Prostate gland (tissue), 2 donors: ENCODE data around the gene CLCN2. TPM values are rescaled to one million over a fixed set of nuclear protein-coding genes. Genes with fewer than 3 reads are reported as not detected.

Source experiments
- DNase-seq: peaks from one replicate; pipeline ENCODE4 v3.0.0-alpha.2; 2019; ENCODE audit warnings: low spot score
- H3K27ac ChIP-seq, 2 donors: fragments of 200-600 bp; sonication (generic); 2 replicates each; pipeline ENCODE4 v1.5.1; 2017 to 2019
- H3K27me3 ChIP-seq: fragments of 200-600 bp; sonication (generic); replicated peaks from 2 replicates; pipeline ENCODE4 v1.5.1; 2019; ENCODE audit not compliant: insufficient read depth
- H3K36me3 ChIP-seq, 2 donors: fragments of 200-600 bp; sonication (generic); 1 replicate in 1 of 2; 2 replicates in 1 of 2; pipeline versions ENCODE4 v1.5.1 to v1.8.1; 2017 to 2019
- H3K4me1 ChIP-seq: fragments of 200-600 bp; sonication (generic); replicated peaks from 2 replicates; pipeline ENCODE4 v1.5.1; 2019
- H3K4me3 ChIP-seq, 2 donors: fragments of 200-600 bp; sonication (generic); 2 replicates each; pipeline ENCODE4 v1.5.1; 2017 to 2019
- H3K9me3 ChIP-seq: fragments of 200-600 bp; sonication (generic); 2 replicates; pipeline ENCODE4 v1.5.1; 2017
- CTCF ChIP-seq, 4 experiments: fragments of 200-600 bp in 2 of 4; fragments of 450-650 bp in 2 of 4; sonication (generic) in 2 of 4; IDR thresholded peaks; 1 replicate in 3 of 4; 2 replicates in 1 of 4; pipeline ENCODE4 v1.5.1; 2016 to 2019; ENCODE audit warnings: antibody characterized with exemption in 4 of 4, mild to moderate bottlenecking in 2 of 4, moderate library complexity in 2 of 4
- POLR2A ChIP-seq: fragments of 450-650 bp; IDR thresholded peaks from one replicate; pipeline ENCODE4 v1.6.1; 2016; ENCODE audit warnings: antibody characterized with exemption, mild to moderate bottlenecking
- POLR2AphosphoS5 ChIP-seq: sonication (generic); formaldehyde crosslinking; IDR thresholded peaks from one replicate; pipeline ENCODE4 v1.6.1; 2017; ENCODE audit warnings: antibody characterized with exemption
- WGBS: methylation state at CpG from one replicate; pipeline ENCODE4 v1.1.5; 2018; 5-methylcytosine and 5-hydroxymethylcytosine counted together
- intact Hi-C: fragments of 100-400 bp; cut with DNase I; formaldehyde crosslinking; loops from one replicate; pipeline ENCODE4 v1.14.2; 2022
- total RNA-seq, 2 donors: library from RNA; depleted of rRNA; stranded (reverse); fragments of >200 nt; gene quantifications; one replicate each; pipeline ENCODE4 v1.1.0, GENCODE V29; 2016

The CLCN2 gene
- total RNA-seq, 2 donors from 2014 or later: 4.9 to 47.5 TPM

DNA sequence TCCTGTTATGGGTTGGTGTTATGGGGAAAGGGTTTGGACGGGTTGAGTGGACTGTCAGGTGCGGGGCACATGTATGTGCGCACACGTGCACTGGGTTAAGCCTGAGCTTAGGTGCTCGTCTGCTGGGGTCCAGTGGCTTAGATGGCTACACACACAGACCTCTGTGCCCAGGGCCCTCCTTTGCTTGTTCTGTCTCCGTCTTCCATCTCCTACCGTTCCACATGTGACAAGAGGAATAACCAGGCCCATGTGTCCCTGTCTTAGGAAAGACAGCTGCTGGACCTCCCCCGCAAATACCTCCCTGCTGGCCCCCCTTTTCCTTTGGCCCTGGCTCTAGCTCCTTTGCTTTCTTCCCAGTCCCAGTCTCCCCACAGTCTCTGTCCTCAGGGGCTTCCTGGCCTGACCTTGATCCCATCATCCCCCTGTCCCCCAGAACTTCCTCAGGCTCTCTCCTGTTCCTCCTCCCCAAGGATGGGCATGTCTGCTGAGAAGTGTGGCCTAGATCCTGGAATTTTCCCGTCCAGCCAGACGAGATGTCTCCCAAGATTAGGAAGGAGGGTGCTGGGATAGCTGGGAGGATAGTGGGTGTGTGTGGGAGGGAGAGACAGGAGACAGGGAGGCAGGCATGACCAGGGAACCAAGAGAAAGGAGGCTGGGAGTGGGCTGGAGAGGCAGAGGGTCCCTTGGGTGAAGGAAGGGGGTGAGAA lies 17.4 kb upstream of the CLCN2 start:
- H3K27ac ChIP-seq: peak overlapping the region; percentile 44 to 51
- no peaks in the 10 kb centered on the region for H3K4me1 ChIP-seq
- H3K36me3 ChIP-seq: no peaks in the 10 kb centered on the region
- DNase-seq: no peak
- H3K9me3 ChIP-seq: no peaks in the 10 kb centered on the region
- TF ChIP-seq POLR2A: no peak
- TF ChIP-seq POLR2AphosphoS5: no peak
- TF ChIP-seq CTCF (IDR thresholded peaks at IDR 0.05): no peak
- WGBS: 72% methylated on average over 10 of the region's 10 CpGs
- H3K4me3 ChIP-seq: no peak overlapping the region
- no peaks in the 10 kb centered on the region for H3K27me3 ChIP-seq
- intact Hi-C loops: loop anchor here (5.0 kb wide), 1 partner anchor 133 kb away; no protein-coding TSS in a partner anchor

DNA sequence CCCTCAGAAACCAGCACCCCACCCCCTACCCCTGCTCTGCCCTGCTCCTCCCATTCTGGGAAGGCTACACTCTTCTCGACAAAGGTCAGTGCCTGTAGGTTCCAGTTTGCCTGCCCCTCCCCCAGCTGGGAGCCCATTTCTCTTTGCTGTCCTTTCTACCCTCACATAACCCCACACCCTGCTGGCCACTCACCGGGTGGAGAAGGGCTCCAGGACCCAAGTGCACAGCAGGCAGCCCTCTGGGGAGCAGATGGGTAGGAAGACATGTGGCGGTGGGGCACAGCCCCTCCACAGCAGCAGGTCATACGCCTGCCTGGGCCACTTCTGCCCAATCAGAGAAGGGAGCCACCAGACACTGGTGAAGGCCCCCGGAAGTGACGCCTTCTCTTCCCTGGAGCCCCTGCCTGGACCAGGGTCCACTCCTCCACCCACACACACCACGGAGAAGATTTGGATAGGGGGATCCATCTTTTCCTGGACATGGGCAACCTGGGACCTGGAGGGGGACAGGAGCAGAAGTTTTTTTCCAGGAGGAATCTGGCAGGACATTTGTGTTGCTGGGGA lies 16.6 kb upstream of the CLCN2 start, which contains the start of gene THPO:
Gene THPO, minus strand, starts transcription at position 326 of the 564 bp plus-strand sequence. CDS start 1,948 bp downstream, outside the sequence.
- H3K36me3 ChIP-seq: no peaks in the 10 kb centered on the region
- H3K27ac ChIP-seq: peak within 1 kb of the TSS; percentile 44 to 51
- intact Hi-C loops: loop anchor here (5.0 kb wide), 1 partner anchor 134 kb away; no protein-coding TSS in a partner anchor
- no peak within 1 kb of the TSS for H3K4me3 ChIP-seq
- 81% methylated on average over 7 of the region's 7 CpGs for WGBS
- H3K27me3 ChIP-seq: no peaks in the 10 kb centered on the region
- no peak for DNase-seq
- H3K9me3 ChIP-seq: no peaks in the 10 kb centered on the region
- H3K4me1 ChIP-seq: no peaks in the 10 kb centered on the region
- TF ChIP-seq POLR2AphosphoS5 (no peak), CTCF (IDR thresholded peaks at IDR 0.05) (no peak), POLR2A (no peak)

- Histone ChIP-seq H3K9me3 (no peaks in the 10 kb centered on the region), H3K27ac (no peak overlapping the region), H3K4me1 (no peaks in the 10 kb centered on the region), H3K4me3 (no peak overlapping the region), H3K36me3 (no peaks in the 10 kb centered on the region), H3K27me3 (no peaks in the 10 kb centered on the region)
- 75% methylated on average over 5 of the region's 5 CpGs for WGBS
- intact Hi-C loops: loop anchor here (5.0 kb wide), 1 partner anchor 135 kb away; no protein-coding TSS in a partner anchor
- DNase-seq: no peak
- TF ChIP-seq CTCF (IDR thresholded peaks at IDR 0.05) (no peak), POLR2AphosphoS5 (no peak), POLR2A (no peak)
Measured at GRCh38 chr3:184377374-184377773, 16.0 kb upstream of the CLCN2 start.

GRCh38 chr3:184375747-184376461 lies 14.5 kb upstream of the CLCN2 start:
- H3K36me3 ChIP-seq: no peaks in the 10 kb centered on the region
- no peak overlapping the region for H3K27ac ChIP-seq
- H3K9me3 ChIP-seq: no peaks in the 10 kb centered on the region
- no peaks in the 10 kb centered on the region for H3K27me3 ChIP-seq
- no peak overlapping the region for H3K4me3 ChIP-seq
- TF ChIP-seq POLR2AphosphoS5 (no peak), POLR2A (no peak), CTCF (IDR thresholded peaks at IDR 0.05) (no peak)
- peaks cover 6% of the 10 kb centered on the region for H3K4me1 ChIP-seq
- intact Hi-C loops: loop anchor here (5.0 kb wide), 1 partner anchor 136 kb away; no protein-coding TSS in a partner anchor
- no peak for DNase-seq
- WGBS: 86% methylated on average over 12 of the region's 12 CpGs
